ENCODE results near the gene BFSP1. TPM values are rescaled to one million over a fixed set of nuclear protein-coding genes. Genes with fewer than 3 reads are reported as not detected.

BFSP1 gene
- total RNA-seq, 4 donors from 2014 or later: 0.18 to 0.46 TPM; not detected in 2

GRCh38 chr20:17525132-17525531 lies 6.0 kb downstream of the BFSP1 start:
- H3K9me3 ChIP-seq: no peaks in the 10 kb centered on the region
- in situ Hi-C loops (cut with MboI; ENCODE audit: low sequenced_read_pairs in 4 of 4): loop anchor here in 1 of 4 donors (25.0 kb wide), 1 partner anchor 412 kb away; no protein-coding TSS in a partner anchor

GRCh38 chr20:17524560-17524959 lies 6.6 kb downstream of the BFSP1 start:
- intact Hi-C loops (cut with DNase I; ENCODE audit: low total_unique reads): no loop called here
- Histone ChIP-seq H3K36me3 (no peaks in the 10 kb centered on the region), H3K9me3 (no peaks in the 10 kb centered on the region), H3K27me3 (no peaks in the 10 kb centered on the region), H3K4me1 (peaks cover 0 to 14% of the 10 kb centered on the region in 2 donors), H3K27ac (no peak overlapping the region), H3K4me3 (no peak overlapping the region)
- no peak for ATAC-seq
- TF ChIP-seq POLR2A (IDR thresholded peaks at IDR 0.05) (no peak), CTCF (IDR thresholded peaks at IDR 0.05 in 4 of 5, conservative IDR thresholded peaks at IDR 0.05 in 1 of 5) (no peak)
- in situ Hi-C loops (cut with MboI; ENCODE audit: low sequenced_read_pairs in 4 of 4): loop anchor here in 2 of 4 donors (25.0 kb wide), 2 partner anchors 388 to 738 kb away; no protein-coding TSS in a partner anchor
- DNase-seq: no peak

More at GRCh38 chr20:17525132-17525531, 6.0 kb downstream of the BFSP1 start:
- TF ChIP-seq CTCF (IDR thresholded peaks at IDR 0.05 in 4 of 5, conservative IDR thresholded peaks at IDR 0.05 in 1 of 5) (no peak), POLR2A (IDR thresholded peaks at IDR 0.05) (no peak)
- intact Hi-C loops (cut with DNase I; ENCODE audit: low total_unique reads): no loop called here
- no peaks in the 10 kb centered on the region for H3K36me3 ChIP-seq
- DNase-seq (no peak), ATAC-seq (no peak)
- H3K4me1 ChIP-seq: peaks cover 0 to 14% of the 10 kb centered on the region in 2 donors
- H3K27me3 ChIP-seq: no peaks in the 10 kb centered on the region
- H3K4me3 ChIP-seq: no peak overlapping the region
- H3K27ac ChIP-seq: no peak overlapping the region

DNA sequence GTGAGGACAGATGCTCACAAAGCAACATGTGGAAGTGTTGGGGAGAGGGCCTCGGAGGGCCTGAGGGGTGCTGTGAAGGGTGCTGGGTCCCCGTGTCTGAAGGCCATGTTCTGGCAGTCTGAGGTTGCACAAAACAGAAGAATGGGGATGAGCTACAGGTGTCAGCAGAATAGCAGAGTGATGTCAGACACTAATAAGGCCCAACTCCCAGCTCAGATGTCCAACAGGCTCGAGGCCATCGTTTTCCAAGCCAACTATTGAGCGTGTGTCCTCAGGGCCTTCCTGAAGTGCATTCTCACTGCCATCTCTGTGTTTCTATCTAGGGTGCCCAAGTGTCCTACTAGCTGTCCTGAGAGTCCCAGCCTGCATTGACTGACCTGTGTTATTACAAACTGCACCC lies 7.9 kb downstream of the BFSP1 start:
- intact Hi-C loops (cut with DNase I; ENCODE audit: low total_unique reads): no loop called here
- H3K27ac ChIP-seq: no peak overlapping the region
- no peak overlapping the region for H3K4me3 ChIP-seq
- TF ChIP-seq POLR2A (IDR thresholded peaks at IDR 0.05) (no peak), CTCF (IDR thresholded peaks at IDR 0.05 in 4 of 5, conservative IDR thresholded peaks at IDR 0.05 in 1 of 5) (no peak)
- no peaks in the 10 kb centered on the region for H3K36me3 ChIP-seq
- in situ Hi-C loops (cut with MboI; ENCODE audit: low sequenced_read_pairs in 4 of 4): loop anchor here in 2 of 4 donors (25.0 kb wide), 2 partner anchors 389 to 739 kb away; no protein-coding TSS in a partner anchor
- DNase-seq: no peak
- ATAC-seq: no peak
- H3K4me1 ChIP-seq: peaks cover 0 to 14% of the 10 kb centered on the region in 2 donors
- H3K9me3 ChIP-seq: no peaks in the 10 kb centered on the region
- no peaks in the 10 kb centered on the region for H3K27me3 ChIP-seq

GRCh38 chr20:17522528-17522927 lies 8.7 kb downstream of the BFSP1 start:
- Histone ChIP-seq H3K36me3 (no peaks in the 10 kb centered on the region), H3K9me3 (no peaks in the 10 kb centered on the region), H3K4me1 (peaks cover 0 to 14% of the 10 kb centered on the region in 2 donors), H3K4me3 (no peak overlapping the region), H3K27ac (no peak overlapping the region), H3K27me3 (no peaks in the 10 kb centered on the region)
- in situ Hi-C loops (cut with MboI; ENCODE audit: low sequenced_read_pairs in 4 of 4) (loop anchor here in 2 of 4 donors (25.0 kb wide), 2 partner anchors 390 to 740 kb away; no protein-coding TSS in a partner anchor), intact Hi-C loops (cut with DNase I; ENCODE audit: low total_unique reads) (no loop called here)
- TF ChIP-seq POLR2A (IDR thresholded peaks at IDR 0.05) (no peak), CTCF (IDR thresholded peaks at IDR 0.05 in 4 of 5, conservative IDR thresholded peaks at IDR 0.05 in 1 of 5) (no peak)
- DNase-seq: no peak
- ATAC-seq: no peak

DNA sequence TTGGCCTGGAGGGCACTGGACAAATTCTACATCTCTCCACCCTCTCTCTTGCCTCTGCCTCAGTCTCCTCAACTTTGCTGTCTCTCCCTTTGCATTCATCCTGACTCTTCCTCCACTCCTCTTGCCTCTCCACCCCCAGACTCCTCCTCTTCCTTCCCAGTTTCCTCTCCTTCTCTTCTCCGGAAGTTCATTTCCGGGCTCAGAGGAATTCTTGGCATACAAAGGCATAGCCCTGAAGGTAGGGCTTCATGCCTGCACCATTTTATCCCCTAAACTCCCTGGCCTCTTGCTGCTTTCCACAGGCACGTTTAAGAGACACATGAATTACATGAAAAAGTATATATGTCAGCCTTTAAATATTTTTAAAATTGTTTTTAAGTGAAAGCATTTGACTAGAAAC lies 10.6 kb downstream of the BFSP1 start:
- Histone ChIP-seq H3K4me1 (peaks cover 0 to 14% of the 10 kb centered on the region in 2 donors), H3K4me3 (no peak overlapping the region), H3K9me3 (no peaks in the 10 kb centered on the region), H3K27me3 (no peaks in the 10 kb centered on the region), H3K36me3 (no peaks in the 10 kb centered on the region), H3K27ac (no peak overlapping the region)
- no peak for TF ChIP-seq POLR2A (IDR thresholded peaks at IDR 0.05)
- no peak for TF ChIP-seq CTCF (IDR thresholded peaks at IDR 0.05 in 4 of 5, conservative IDR thresholded peaks at IDR 0.05 in 1 of 5)
- in situ Hi-C loops (cut with MboI; ENCODE audit: low sequenced_read_pairs in 4 of 4): loop anchor here in 2 of 4 donors (25.0 kb wide), 2 partner anchors 392 to 742 kb away; no protein-coding TSS in a partner anchor
- ATAC-seq (no peak), DNase-seq (no peak)
- intact Hi-C loops (cut with DNase I; ENCODE audit: low total_unique reads): no loop called here
